PC-3 (cell line): ENCODE results near the gene ZNF469. TPM values are rescaled to one million over a fixed set of nuclear protein-coding genes. Genes with fewer than 3 reads are reported as not detected.
A peak's percentile ranks its signal among the peaks of the same experiment; 100 is the strongest.

Experiments
- ATAC-seq: fragments of 200-7000 bp; cut with Tn5 transposase; 2 replicates; pipeline ENCODE4 v1.9.1; 2020; ENCODE audit warnings: mild to moderate bottlenecking, moderate library complexity
- BruUV-seq: library from RNA; stranded (reverse); fragments of 400-500 nt; replicated peaks from 2 replicates; lab custom pipeline; 2021; lab: Mats Ljungman, UMichigan
- CTCF ChIA-PET: fragments of 300-600 bp; sonication (Branson Sonifier 250); formaldehyde crosslinking; loops from one replicate; lab custom pipeline; 2022; ENCODE audit warnings: antibody characterized with exemption; lab: Charles Lee
- POLR2A ChIA-PET: fragments of 300-600 bp; sonication (Branson Sonifier 250); formaldehyde crosslinking; loops from one replicate; lab custom pipeline; 2022; ENCODE audit warnings: antibody characterized with exemption; ENCODE audit not compliant: unreplicated experiment; lab: Charles Lee
- DNase-seq: peaks from one replicate; pipeline ENCODE4 v3.0.0-alpha.2; 2015
- H2AFZ ChIP-seq: fragments of 300-600 bp; sonication (generic); 2 replicates; pipeline ENCODE4 v1.6.0; 2016; ENCODE audit warnings: antibody characterized with exemption, low read length
- H3F3A ChIP-seq: fragments of 300-600 bp; sonication (generic); one replicate; pipeline ENCODE4 v1.6.0; 2017; ENCODE audit warnings: antibody characterized with exemption, low read length, control low read depth, mild to moderate bottlenecking; ENCODE audit not compliant: unreplicated experiment
- H3K27ac ChIP-seq: fragments of 300-600 bp; sonication (generic); 2 replicates; pipeline ENCODE4 v1.5.1; 2016; ENCODE audit warnings: mild to moderate bottlenecking, low read length
- H3K27me3 ChIP-seq: fragments of 300-600 bp; sonication (generic); 2 replicates; pipeline ENCODE4 v1.6.1; 2016; ENCODE audit warnings: low read length, mixed read lengths
- H3K36me3 ChIP-seq: fragments of 300-600 bp; sonication (generic); 2 replicates; pipeline ENCODE4 v1.6.1; 2016; ENCODE audit warnings: low read depth, mixed run types, low read length, mixed read lengths
- H3K4me1 ChIP-seq: fragments of 300-600 bp; sonication (generic); 2 replicates; pipeline ENCODE4 v1.5.1; 2016; ENCODE audit warnings: low read length; ENCODE audit not compliant: insufficient read depth
- H3K4me2 ChIP-seq: fragments of 300-600 bp; sonication (generic); 2 replicates; pipeline ENCODE4 v1.6.0; 2016; ENCODE audit warnings: low read length
- H3K4me3 ChIP-seq: fragments of 300-600 bp; sonication (generic); 2 replicates; pipeline ENCODE4 v1.5.1; 2016; ENCODE audit warnings: mild to moderate bottlenecking, low read length, mixed read lengths
- H3K79me2 ChIP-seq: fragments of 300-600 bp; sonication (generic); 2 replicates; pipeline ENCODE4 v1.6.1; 2017; ENCODE audit warnings: low read length, mixed read lengths
- H3K9ac ChIP-seq: fragments of 300-600 bp; sonication (generic); 2 replicates; pipeline ENCODE4 v1.6.0; 2016; ENCODE audit warnings: mild to moderate bottlenecking, low read length
- H3K9me2 ChIP-seq: fragments of 300-600 bp; sonication (generic); replicated peaks from 2 replicates; pipeline ENCODE4 v1.6.1; 2016; ENCODE audit warnings: mixed run types, low read length, mixed read lengths
- H3K9me3 ChIP-seq: fragments of 300-600 bp; sonication (generic); 2 replicates; pipeline ENCODE4 v1.6.1; 2016; ENCODE audit warnings: low read length, mixed read lengths
- H4K20me1 ChIP-seq: fragments of 300-600 bp; sonication (generic); 2 replicates; pipeline ENCODE4 v1.6.1; 2016; ENCODE audit warnings: low read length, mixed read lengths
- CTCF ChIP-seq: fragments of 300-600 bp; sonication (generic); conservative IDR thresholded peaks from 2 replicates; pipeline ENCODE4 v1.5.1; 2017; ENCODE audit warnings: antibody characterized with exemption, low read depth, mild to moderate bottlenecking, low read length
- EZH2 ChIP-seq: fragments of 300-600 bp; sonication (generic); IDR thresholded peaks from one replicate; pipeline ENCODE4 v1.6.1; 2017; ENCODE audit warnings: antibody characterized with exemption, mild to moderate bottlenecking, low read length; ENCODE audit not compliant: unreplicated experiment
- EZH2phosphoT487 ChIP-seq: fragments of 300-600 bp; sonication (generic); IDR thresholded peaks from 2 replicates; pipeline ENCODE4 v1.6.1; 2018; ENCODE audit warnings: mild to moderate bottlenecking, antibody characterized with exemption, low read length, borderline replicate concordance
- intact Hi-C: fragments of 100-400 bp; cut with micrococcal nuclease; formaldehyde crosslinking; loops from 2 replicates; pipeline ENCODE4 v1.9.0; 2023
- total RNA-seq: library from RNA; depleted of rRNA; stranded (reverse); fragments of >200 nt; gene quantifications from 2 replicates; pipeline ENCODE4 v1.2.3, GENCODE V29; 2014

The ZNF469 gene
- total RNA-seq, 1 experiment from 2014 or later, result 3.1 TPM

GRCh38 chr16:88385112-88385594 is 2.4 kb downstream of the ZNF469 start:
- H3K36me3 ChIP-seq, result no peaks in the 10 kb centered on the region
- H4K20me1 ChIP-seq, result no peaks in the 10 kb centered on the region
- H3K27me3 ChIP-seq, result no peaks in the 10 kb centered on the region
- CTCF ChIA-PET, result no interaction called here
- peak overlapping the region; percentile 94; the same call in 1 of the 2 replicates for H3K9ac ChIP-seq
- H3K27ac ChIP-seq, result no peak overlapping the region; the same call in 1 of the 2 replicates
- TF ChIP-seq EZH2, result no peak
- TF ChIP-seq EZH2phosphoT487, result no peak
- TF ChIP-seq CTCF, result no peak
- H3K4me1 ChIP-seq, result peaks cover 22% of the 10 kb centered on the region
- DNase-seq (no peak), ATAC-seq (no peak)
- H3K9me2 ChIP-seq, result no peaks in the 10 kb centered on the region
- H3K79me2 ChIP-seq, result peaks cover 60% of the 10 kb centered on the region
- intact Hi-C loops, result loop anchor here (10.0 kb wide), 1 partner anchor 50 kb away; no protein-coding TSS in a partner anchor
- H3K4me2 ChIP-seq, result peak overlapping the region; percentile 77; the same call in 1 of the 2 replicates
- no TSS peak for BruUV-seq
- H2AFZ ChIP-seq, result no peak overlapping the region
- POLR2A ChIA-PET, result no interaction called here
- H3K4me3 ChIP-seq, result no peak overlapping the region
- H3K9me3 ChIP-seq, result no peaks in the 10 kb centered on the region
- H3F3A ChIP-seq, result no peaks in the 10 kb centered on the region

GRCh38 chr16:88385831-88386815 is 3.4 kb downstream of the ZNF469 start:
- H3K27ac ChIP-seq, result no peak overlapping the region
- intact Hi-C loops, result loop anchor here (10.0 kb wide), 1 partner anchor 51 kb away; no protein-coding TSS in a partner anchor
- CTCF ChIA-PET, result no interaction called here
- no peak overlapping the region for H3K4me3 ChIP-seq
- H4K20me1 ChIP-seq, result no peaks in the 10 kb centered on the region
- H3K4me2 ChIP-seq, result no peak overlapping the region
- H3F3A ChIP-seq, result no peaks in the 10 kb centered on the region
- TF ChIP-seq EZH2 (no peak), CTCF (no peak), EZH2phosphoT487 (no peak)
- POLR2A ChIA-PET, result no interaction called here
- H2AFZ ChIP-seq, result no peak overlapping the region
- ATAC-seq, result no peak
- peaks cover 22% of the 10 kb centered on the region for H3K4me1 ChIP-seq
- H3K9me2 ChIP-seq, result no peaks in the 10 kb centered on the region
- H3K9me3 ChIP-seq, result no peaks in the 10 kb centered on the region
- H3K27me3 ChIP-seq, result no peaks in the 10 kb centered on the region
- BruUV-seq, result no TSS peak
- H3K36me3 ChIP-seq, result no peaks in the 10 kb centered on the region
- DNase-seq, result no peak
- H3K9ac ChIP-seq, result no peak overlapping the region
- peaks cover 64% of the 10 kb centered on the region for H3K79me2 ChIP-seq
